Omental fat pad (tissue), 4 donors: ENCODE data around the gene KCNJ9. TPM values are rescaled to one million over a fixed set of nuclear protein-coding genes. Genes with fewer than 3 reads are reported as not detected.

ENCODE experiments used
- ATAC-seq: fragments of 150-250 bp; one replicate; pipeline ENCODE4 v1.9.1; 2016; ENCODE audit warnings: mild to moderate bottlenecking, moderate library complexity; ENCODE audit not compliant: low FRiP score
- DNase-seq: peaks from one replicate; pipeline ENCODE4 v3.0.0-alpha.2; 2019; ENCODE audit warnings: low spot score
- CTCF ChIP-seq, 3 donors: fragments of 450-650 bp; IDR thresholded peaks; one replicate each; pipeline ENCODE4 v1.5.1; 2016 to 2017; ENCODE audit warnings: antibody characterized with exemption in 3 of 3, mild to moderate bottlenecking in 3 of 3, moderate library complexity in 2 of 3
- total RNA-seq, 4 donors: library from RNA; depleted of rRNA; stranded (reverse); fragments of >200 nt; gene quantifications; one replicate each; pipeline ENCODE4 v1.1.0, GENCODE V29; 2016

The KCNJ9 gene
- total RNA-seq, 4 donors from 2014 or later: not detected

GRCh38 chr1:160130939-160131338, 49.6 kb downstream of the KCNJ9 start:
- TF ChIP-seq CTCF (IDR thresholded peaks at IDR 0.05): no peak
- ATAC-seq: no peak
- DNase-seq: no peak

- TF ChIP-seq CTCF (IDR thresholded peaks at IDR 0.05): no peak
- ATAC-seq (no peak), DNase-seq (no peak)
Observed at GRCh38 chr1:160131803-160132565, 50.6 kb downstream of the KCNJ9 start.

- DNase-seq (no peak), ATAC-seq (no peak)
- TF ChIP-seq CTCF (IDR thresholded peaks at IDR 0.05): no peak
Observed at GRCh38 chr1:160133990-160134770, 52.8 kb downstream of the KCNJ9 start.

- TF ChIP-seq CTCF (IDR thresholded peaks at IDR 0.05): no peak
- no peak for ATAC-seq
- DNase-seq: no peak
Observed at GRCh38 chr1:160134791-160135572, 53.6 kb downstream of the KCNJ9 start.

- no peak for DNase-seq
- peak; percentile 13 for ATAC-seq
- TF ChIP-seq CTCF (IDR thresholded peaks at IDR 0.05): no peak
Observed at GRCh38 chr1:160136121-160136925, 55.0 kb downstream of the KCNJ9 start.

GRCh38 chr1:160136926-160137200, 55.5 kb downstream of the KCNJ9 start:
- peak; percentile 10 for ATAC-seq
- no peak for TF ChIP-seq CTCF (IDR thresholded peaks at IDR 0.05)
- no peak for DNase-seq
